Gastrocnemius medialis (tissue), 4 donors: Measurements from ENCODE around the gene CHST12. TPM values are rescaled to one million over a fixed set of nuclear protein-coding genes. Genes with fewer than 3 reads are reported as not detected.

Experiments
- ATAC-seq, 2 donors: fragments of 150-250 bp; one replicate each; pipeline ENCODE4 v1.9.1; 2016
- DNase-seq, 2 donors: peaks; one replicate each; pipeline ENCODE4 v3.0.0-alpha.2; 2019
- H3K27ac ChIP-seq, 4 donors: fragments of 200-600 bp; sonication (generic); 1 replicate in 1 of 4; 2 replicates in 3 of 4; pipeline ENCODE4 v1.5.1; 2016 to 2018; ENCODE audit warnings: mild to moderate bottlenecking in 2 of 4, moderate library complexity in 1 of 4
- H3K27me3 ChIP-seq, 3 donors: fragments of 200-600 bp; sonication (generic) in 2 of 3; 1 replicate in 1 of 3; 2 replicates in 2 of 3; pipeline versions ENCODE4 v1.5.1 to v1.6.0; 2016 to 2019; ENCODE audit warnings: mild to moderate bottlenecking in 1 of 3, moderate library complexity in 1 of 3
- H3K36me3 ChIP-seq, 2 donors: fragments of 200-600 bp; sonication (generic) in 1 of 2; one replicate each; pipeline ENCODE4 v1.5.1; 2017 to 2018
- H3K4me1 ChIP-seq, 2 donors: fragments of 200-600 bp; sonication (generic) in 1 of 2; one replicate each; pipeline ENCODE4 v1.5.1; 2016 to 2017; ENCODE audit warnings: mild to moderate bottlenecking in 2 of 2
- H3K4me3 ChIP-seq, 4 donors: fragments of 200-600 bp; sonication (generic) in 3 of 4; 1 replicate in 1 of 4; 2 replicates in 3 of 4; pipeline ENCODE4 v1.5.1; 2016 to 2019; ENCODE audit warnings: mild to moderate bottlenecking in 2 of 4
- H3K9me3 ChIP-seq, 3 donors: fragments of 200-600 bp; sonication (generic) in 2 of 3; 1 replicate in 1 of 3; 2 replicates in 2 of 3; pipeline ENCODE4 v1.5.1; 2016 to 2019
- POLR2A ChIP-seq, 2 donors: fragments of 450-650 bp; IDR thresholded peaks; one replicate each; pipeline ENCODE4 v1.6.1; 2017; ENCODE audit warnings: antibody characterized with exemption in 2 of 2, mild to moderate bottlenecking in 2 of 2, moderate library complexity in 2 of 2
- in situ Hi-C, 4 donors: fragments of 200-750 bp; cut with MboI; loops; one replicate each; pipeline versions ENCODE4 v1.15.0 to v1.8.0; 2017; ENCODE audit warnings: low sequenced_read_pairs in 4 of 4
- intact Hi-C: fragments of 100-400 bp; cut with DNase I; formaldehyde crosslinking; loops from one replicate; pipeline ENCODE4 v1.15.1; 2023; ENCODE audit warnings: low total_unique reads
- total RNA-seq, 4 donors: library from RNA; depleted of rRNA; stranded (reverse); fragments of >200 nt; gene quantifications; one replicate each; pipeline versions ENCODE4 v1.1.0 to v1.2.3, GENCODE V29; 2016
- TF ChIP-seq, protein P1 (sequence below), 5 experiments: fragments of 450-650 bp in 3 of 5; fragments of 200-600 bp in 2 of 5; sonication (generic) in 2 of 5; IDR thresholded peaks in 4 of 5; conservative IDR thresholded peaks in 1 of 5; 1 replicate in 4 of 5; 2 replicates in 1 of 5; pipeline ENCODE4 v1.5.1; 2016 to 2019; ENCODE audit warnings: antibody characterized with exemption in 5 of 5, mild to moderate bottlenecking in 3 of 5, moderate library complexity in 3 of 5

The CHST12 gene
- total RNA-seq, 4 donors from 2014 or later: 5.5 to 13.1 (median 10.1) TPM

DNA sequence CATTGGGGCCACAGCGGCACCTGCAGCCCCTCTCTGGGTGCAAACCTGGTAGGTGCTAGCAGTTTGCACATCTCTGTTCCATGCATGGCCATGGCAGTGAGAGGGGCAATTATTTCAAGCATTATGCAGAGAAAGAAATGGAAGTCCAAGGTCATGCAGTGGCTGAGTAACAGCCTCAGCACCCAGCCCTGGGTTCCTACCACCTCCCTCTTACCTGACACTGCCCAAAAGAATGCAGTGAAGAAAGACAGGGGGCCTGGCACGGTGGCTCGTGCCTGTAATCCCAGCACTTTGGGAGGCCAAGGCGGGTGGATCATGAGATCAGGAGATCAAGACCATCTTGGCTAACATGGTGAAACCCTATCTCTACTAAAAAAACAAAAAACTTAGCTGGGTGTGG is 4.9 kb upstream of the CHST12 start:
- H3K9me3 ChIP-seq: no peaks in the 10 kb centered on the region
- no peaks in the 10 kb centered on the region for H3K27me3 ChIP-seq
- no peak overlapping the region for H3K27ac ChIP-seq
- no peaks in the 10 kb centered on the region for H3K36me3 ChIP-seq
- ATAC-seq (no peak), DNase-seq (no peak)
- H3K4me1 ChIP-seq: peaks cover 6 to 8% of the 10 kb centered on the region in 2 donors
- H3K4me3 ChIP-seq: no peak overlapping the region
- intact Hi-C loops: no loop called here
- in situ Hi-C loops: no loop called here
- no peak for TF ChIP-seq POLR2A (IDR thresholded peaks at IDR 0.05)
- TF ChIP-seq, protein P1, sequence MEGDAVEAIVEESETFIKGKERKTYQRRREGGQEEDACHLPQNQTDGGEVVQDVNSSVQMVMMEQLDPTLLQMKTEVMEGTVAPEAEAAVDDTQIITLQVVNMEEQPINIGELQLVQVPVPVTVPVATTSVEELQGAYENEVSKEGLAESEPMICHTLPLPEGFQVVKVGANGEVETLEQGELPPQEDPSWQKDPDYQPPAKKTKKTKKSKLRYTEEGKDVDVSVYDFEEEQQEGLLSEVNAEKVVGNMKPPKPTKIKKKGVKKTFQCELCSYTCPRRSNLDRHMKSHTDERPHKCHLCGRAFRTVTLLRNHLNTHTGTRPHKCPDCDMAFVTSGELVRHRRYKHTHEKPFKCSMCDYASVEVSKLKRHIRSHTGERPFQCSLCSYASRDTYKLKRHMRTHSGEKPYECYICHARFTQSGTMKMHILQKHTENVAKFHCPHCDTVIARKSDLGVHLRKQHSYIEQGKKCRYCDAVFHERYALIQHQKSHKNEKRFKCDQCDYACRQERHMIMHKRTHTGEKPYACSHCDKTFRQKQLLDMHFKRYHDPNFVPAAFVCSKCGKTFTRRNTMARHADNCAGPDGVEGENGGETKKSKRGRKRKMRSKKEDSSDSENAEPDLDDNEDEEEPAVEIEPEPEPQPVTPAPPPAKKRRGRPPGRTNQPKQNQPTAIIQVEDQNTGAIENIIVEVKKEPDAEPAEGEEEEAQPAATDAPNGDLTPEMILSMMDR (IDR thresholded peaks at IDR 0.05 in 4 of 5, conservative IDR thresholded peaks at IDR 0.05 in 1 of 5): no peak

DNA sequence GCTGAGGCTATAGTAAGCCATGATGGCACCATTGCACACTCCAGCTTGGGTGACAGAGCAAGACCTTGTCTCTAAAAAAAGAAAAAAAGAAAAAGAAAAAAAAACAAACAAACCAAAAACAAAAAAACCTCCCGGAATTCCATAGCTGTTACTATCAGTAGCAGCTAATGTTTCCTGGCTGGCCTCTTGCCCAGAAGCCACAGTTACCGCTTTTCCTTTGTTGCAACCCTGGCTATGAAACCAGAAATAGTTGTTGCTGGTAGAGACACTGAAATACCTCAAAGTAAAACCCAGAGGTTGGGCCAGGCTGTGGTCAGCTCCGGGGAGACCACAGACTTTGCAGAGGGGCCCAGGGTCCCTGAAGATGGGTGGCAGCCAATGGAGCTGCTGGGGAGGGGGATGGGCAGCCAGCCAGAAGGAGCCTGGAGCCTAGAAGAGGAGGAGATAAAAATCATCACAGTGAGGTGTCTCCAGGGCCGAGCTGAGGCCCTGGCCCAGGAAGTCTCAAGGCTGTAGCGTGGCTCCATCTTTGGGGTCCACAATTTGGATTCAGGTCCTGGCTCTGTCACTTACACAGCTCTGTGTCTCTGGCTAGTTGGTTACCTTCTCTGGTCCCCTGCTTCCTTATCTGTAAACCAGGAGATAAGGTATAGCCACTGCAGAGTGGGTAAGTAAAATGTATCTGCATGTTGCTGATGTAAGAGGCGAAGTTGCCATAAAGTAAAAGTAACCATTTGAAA is 3.4 kb upstream of the CHST12 start:
- Histone ChIP-seq H3K27me3 (no peaks in the 10 kb centered on the region), H3K9me3 (no peaks in the 10 kb centered on the region), H3K36me3 (no peaks in the 10 kb centered on the region), H3K27ac (peak overlapping the region; percentile 55 to 74 (median 62)), H3K4me1 (peaks cover 14 to 16% of the 10 kb centered on the region in 2 donors), H3K4me3 (no peak overlapping the region)
- peak; percentile 35 to 50 for DNase-seq
- in situ Hi-C loops (no loop called here), intact Hi-C loops (loop anchor here (5.0 kb wide), 1 partner anchor 168 kb away; the partner anchor contains the start of gene MAD1L1)
- no peak for ATAC-seq
- TF ChIP-seq, protein P1 (IDR thresholded peaks at IDR 0.05 in 4 of 5, conservative IDR thresholded peaks at IDR 0.05 in 1 of 5): no peak
- TF ChIP-seq POLR2A (IDR thresholded peaks at IDR 0.05): no peak

DNA sequence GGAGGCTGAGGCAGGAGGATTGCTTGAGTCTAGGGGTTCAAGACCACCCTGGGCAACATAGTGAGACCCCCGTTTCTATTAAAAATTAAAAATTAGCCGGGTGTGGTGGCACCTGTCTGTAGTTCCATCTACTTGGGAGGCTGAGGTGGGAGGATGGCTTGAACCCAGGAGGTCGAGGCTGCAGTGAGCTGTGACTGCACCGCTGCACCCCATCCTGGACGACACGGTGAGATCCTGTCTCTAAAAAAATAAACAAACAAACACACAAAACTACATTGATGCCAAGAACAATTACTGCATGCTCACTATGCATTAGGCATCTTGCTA is 761 bp upstream of the CHST12 start:
- no peak for DNase-seq
- Histone ChIP-seq H3K27ac (peak overlapping the region; percentile 44 to 72 (median 66)), H3K4me1 (peaks cover 18 to 21% of the 10 kb centered on the region in 2 donors), H3K36me3 (no peaks in the 10 kb centered on the region), H3K4me3 (peak overlapping the region; percentile 48 to 97 (median 70)), H3K27me3 (no peaks in the 10 kb centered on the region), H3K9me3 (no peaks in the 10 kb centered on the region)
- ATAC-seq: no peak
- in situ Hi-C loops: no loop called here
- TF ChIP-seq POLR2A (IDR thresholded peaks at IDR 0.05): no peak
- TF ChIP-seq, protein P1 (IDR thresholded peaks at IDR 0.05 in 4 of 5, conservative IDR thresholded peaks at IDR 0.05 in 1 of 5): no peak
- intact Hi-C loops: loop anchor here (1.0 to 5.0 kb wide), 5 partner anchors 48 to 170 kb away; partner anchors contain the start of genes EIF3B, LFNG, MAD1L1 and SNX8

DNA sequence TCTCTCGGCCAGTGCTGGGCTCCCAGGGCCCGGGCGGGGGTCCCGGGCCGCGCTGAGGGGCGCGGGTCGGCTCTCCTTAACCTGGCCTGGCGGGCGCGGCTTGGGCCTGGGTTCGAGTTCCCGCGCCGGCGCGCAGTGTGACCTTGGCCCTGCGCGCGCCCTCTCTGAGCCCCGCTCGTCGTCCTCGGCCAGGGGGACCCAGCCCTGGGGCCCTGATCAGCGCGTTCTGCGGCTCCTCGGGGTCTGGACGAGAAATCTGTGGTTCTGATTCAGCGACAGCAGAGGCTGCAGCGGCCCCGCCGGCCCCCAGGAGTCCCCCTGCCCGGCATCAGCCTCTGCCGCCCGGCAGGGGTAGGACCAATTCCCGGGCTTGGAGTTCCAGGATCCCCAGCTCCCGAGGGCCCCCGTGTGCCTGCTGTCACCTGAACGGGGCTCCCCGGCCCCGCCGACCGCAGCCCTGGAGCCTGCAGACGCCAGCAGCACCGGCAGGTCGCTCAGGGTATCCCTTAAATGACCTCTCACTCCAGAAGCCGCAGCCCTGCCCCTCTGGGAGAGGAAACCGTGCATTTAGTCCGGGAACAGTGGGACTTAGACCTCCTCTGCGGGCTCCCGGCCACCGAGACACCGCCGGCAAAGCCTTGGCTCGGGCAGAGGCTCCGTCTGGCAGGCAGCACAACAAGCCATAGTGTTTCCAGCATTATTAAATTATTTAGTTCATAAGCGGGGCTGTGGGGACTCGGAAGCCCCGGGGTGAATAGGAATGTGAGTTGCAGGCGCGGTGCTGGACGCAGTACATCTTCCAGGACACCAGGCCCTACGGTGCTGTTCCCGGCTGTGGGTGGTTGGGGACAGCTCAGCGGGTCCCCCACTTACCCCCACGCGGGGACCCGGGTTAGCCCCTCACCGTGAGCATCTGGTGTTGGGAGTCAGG is 572 bp downstream of the CHST12 start:
- peak; percentile 23 to 33 for ATAC-seq
- Histone ChIP-seq H3K36me3 (no peaks in the 10 kb centered on the region), H3K4me3 (peak overlapping the region; percentile 84 to 97 (median 86)), H3K4me1 (peaks cover 18 to 25% of the 10 kb centered on the region in 2 donors), H3K9me3 (no peaks in the 10 kb centered on the region), H3K27me3 (no peaks in the 10 kb centered on the region), H3K27ac (peak overlapping the region; percentile 75 to 85 (median 82))
- in situ Hi-C loops: no loop called here
- TF ChIP-seq, protein P1 (IDR thresholded peaks at IDR 0.05 in 4 of 5, conservative IDR thresholded peaks at IDR 0.05 in 1 of 5): peak in 2 of 5 experiments; percentile 4 to 30
- TF ChIP-seq POLR2A (IDR thresholded peaks at IDR 0.05): no peak
- intact Hi-C loops: loop anchor here (1.0 to 5.0 kb wide), 5 partner anchors 50 to 172 kb away; partner anchors contain the start of genes EIF3B, LFNG, MAD1L1 and SNX8
- DNase-seq: peak in 1 of 2 donors; percentile 23
